OCI-LY7 (cell line): ENCODE measurements around the gene GID8.

Source experiments
- CTCF ChIP-seq: fragments of 200-600 bp; sonication (generic); conservative IDR thresholded peaks from 2 replicates; pipeline ENCODE4 v1.5.1; 2014; ENCODE audit warnings: mild to moderate bottlenecking, antibody characterized with exemption, low read length, moderate library complexity, mixed read lengths
- EZH2phosphoT487 ChIP-seq: fragments of 200-600 bp; sonication (generic); IDR thresholded peaks from 2 replicates; pipeline ENCODE4 v1.6.1; 2018; ENCODE audit warnings: low read depth, borderline replicate concordance, mild to moderate bottlenecking, mixed run types, antibody characterized with exemption, low read length, moderate library complexity, mixed read lengths

- TF ChIP-seq CTCF (no peak), EZH2phosphoT487 (no peak)
Measured at GRCh38 chr20:62911701-62912280, 26.2 kb upstream of the GID8 start.
